Raji (cell line): Measurements from ENCODE around the gene APCDD1L.

Experiments
- POLR2A ChIP-seq: IDR thresholded peaks from 2 replicates; pipeline ENCODE4 v1.6.1; 2011; ENCODE audit warnings: low read depth, low read length, control low read depth; ENCODE audit not compliant: insufficient read depth

The APCDD1L gene

DNA sequence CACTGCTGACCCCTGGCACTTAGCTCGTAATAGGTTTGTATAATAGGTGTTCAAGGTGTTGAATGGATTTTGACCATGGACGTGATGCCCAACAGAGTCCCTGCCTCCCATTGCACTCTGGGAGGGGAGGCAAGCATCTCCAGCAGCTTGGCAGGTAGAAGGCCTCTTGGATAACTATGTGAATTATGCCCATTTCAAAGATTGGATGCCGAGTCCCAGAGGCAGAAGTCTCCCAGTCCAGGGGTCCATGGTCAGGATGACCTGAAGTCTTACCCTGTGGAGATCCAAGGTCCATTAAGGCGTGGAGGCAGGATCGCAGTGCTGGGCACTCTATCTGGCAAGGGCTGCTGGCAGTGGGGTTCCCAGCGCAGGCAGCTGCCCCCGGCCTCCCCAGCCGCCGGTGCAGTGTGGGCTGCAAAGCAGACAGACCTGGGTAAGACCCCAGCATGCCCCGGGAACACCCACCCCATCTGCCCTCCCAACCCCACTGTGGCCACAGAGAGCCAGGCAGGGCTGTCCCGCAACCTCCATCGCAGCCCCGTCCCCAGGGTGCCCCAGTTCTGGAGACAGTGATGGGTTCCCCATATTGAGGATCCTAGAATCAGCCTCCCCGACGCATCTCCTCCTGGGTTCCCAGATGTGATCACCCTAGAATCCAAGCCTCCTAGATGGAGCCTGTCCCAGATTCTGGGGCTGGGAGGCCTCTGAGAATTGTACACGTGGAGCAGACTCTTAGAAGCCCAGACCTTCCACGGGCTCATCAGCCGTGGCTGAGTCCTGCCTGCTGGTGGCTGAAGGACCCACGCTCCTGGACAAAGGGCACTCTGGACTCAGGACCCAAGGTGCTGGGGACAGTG is 44.6 kb downstream of the APCDD1L start:
- no peak for TF ChIP-seq POLR2A

DNA sequence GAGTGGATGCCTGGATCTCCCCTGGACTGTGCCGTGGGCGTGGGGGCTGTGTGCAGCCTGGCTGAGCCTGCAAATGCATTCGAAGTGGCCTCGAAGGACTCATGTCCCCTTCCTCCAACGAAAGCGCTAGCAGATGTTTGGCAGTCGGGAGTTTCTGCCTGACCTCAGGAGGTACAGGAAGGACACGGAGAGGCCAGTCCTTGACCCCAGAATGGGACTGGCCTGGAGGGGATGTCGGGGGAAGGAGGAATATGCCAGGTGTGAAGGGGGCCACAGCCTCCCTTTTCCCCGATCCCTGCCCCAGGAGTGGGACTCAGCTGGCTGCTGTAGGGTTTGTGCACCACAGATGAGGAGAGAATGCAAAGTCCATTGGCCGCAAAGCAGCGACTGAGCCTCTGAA is 45.6 kb downstream of the APCDD1L start:
- TF ChIP-seq POLR2A, result no peak

DNA sequence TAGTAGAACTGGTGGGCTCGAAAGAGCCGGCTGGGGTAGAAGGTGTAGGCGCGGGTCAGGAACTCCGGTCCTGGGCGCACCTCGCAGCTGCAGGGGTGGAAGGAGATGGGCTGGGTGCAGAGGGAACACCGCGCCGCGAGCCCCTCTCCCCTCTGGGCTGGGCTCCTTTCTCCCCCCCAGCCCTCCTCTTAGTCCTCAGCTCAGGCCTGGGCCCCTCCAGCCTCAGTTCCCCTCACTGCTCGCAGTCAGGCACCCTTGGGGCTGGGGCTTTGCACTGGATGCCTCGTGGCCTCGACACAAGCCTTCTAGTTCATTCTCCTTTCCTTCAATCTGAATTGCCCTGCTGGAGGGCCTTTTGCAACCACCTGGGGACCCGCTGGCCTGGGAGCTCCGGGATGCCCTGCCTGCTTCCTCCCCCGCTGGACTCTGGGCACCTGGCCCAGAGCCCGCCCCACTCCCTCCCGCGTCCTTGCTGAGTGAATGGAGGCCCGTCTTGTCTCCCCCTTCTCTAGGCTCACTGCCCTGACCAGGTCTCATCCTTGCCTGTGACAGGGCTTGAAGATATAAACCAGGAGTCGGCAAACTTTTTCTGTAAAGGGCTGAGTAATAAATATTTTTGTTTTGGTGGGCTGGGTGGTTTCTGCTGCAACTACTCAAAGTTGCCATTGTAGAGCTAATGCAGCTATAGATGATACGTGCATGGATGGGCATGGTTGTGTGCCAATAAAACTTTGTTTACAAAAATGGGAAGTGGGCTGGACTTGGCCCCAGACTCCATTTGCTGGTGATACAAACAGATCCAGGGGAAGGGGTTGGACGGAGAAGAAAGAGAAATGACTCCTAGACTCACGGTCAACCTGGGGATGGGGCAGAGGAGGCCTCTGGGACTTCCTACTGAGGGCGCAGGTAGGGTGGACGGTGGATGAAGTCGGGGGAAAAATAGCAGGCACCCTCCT is 47.3 kb downstream of the APCDD1L start:
- TF ChIP-seq POLR2A, result no peak

DNA sequence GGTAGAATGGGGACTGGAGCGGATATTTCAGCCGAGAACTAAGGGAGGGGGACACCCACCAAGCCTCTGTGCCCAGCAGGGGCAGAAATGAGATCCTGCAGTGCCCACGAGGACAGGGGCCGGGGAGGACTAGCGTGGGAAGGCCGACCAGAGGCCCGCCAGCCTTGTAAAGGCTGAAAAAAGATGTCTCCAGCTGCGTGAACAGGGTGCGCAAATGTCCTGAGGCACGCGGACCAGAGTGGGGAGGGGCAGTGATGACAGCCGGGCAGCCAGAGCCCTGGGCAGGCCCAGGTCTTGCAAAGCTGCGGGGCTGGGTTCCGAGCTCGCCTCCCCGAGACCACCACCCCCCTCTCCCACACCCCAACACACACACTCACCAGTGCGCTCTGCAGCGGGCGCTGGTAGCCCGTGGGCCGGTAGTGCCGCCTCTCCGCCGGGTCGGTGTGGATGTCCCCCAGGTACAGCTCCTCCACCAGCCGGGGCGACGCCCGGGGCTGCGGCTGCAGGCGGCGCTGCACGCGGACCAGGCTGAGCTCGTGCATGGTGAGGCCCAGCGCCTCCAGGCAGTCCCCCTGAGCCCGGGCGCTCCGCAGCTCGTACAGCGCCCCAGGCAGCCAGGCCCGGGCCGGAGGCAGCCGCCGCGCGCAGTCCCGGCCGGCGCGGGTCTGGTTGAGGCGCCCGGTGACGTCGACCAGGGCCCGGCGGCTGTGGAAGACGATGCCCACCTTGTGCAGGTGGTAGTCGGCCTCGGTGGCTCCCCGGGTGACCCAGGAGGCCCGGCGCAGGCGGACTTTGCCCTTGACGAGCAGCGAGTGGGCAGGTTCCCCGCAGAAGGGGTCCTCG is 48.2 kb downstream of the APCDD1L start:
- no peak for TF ChIP-seq POLR2A

DNA sequence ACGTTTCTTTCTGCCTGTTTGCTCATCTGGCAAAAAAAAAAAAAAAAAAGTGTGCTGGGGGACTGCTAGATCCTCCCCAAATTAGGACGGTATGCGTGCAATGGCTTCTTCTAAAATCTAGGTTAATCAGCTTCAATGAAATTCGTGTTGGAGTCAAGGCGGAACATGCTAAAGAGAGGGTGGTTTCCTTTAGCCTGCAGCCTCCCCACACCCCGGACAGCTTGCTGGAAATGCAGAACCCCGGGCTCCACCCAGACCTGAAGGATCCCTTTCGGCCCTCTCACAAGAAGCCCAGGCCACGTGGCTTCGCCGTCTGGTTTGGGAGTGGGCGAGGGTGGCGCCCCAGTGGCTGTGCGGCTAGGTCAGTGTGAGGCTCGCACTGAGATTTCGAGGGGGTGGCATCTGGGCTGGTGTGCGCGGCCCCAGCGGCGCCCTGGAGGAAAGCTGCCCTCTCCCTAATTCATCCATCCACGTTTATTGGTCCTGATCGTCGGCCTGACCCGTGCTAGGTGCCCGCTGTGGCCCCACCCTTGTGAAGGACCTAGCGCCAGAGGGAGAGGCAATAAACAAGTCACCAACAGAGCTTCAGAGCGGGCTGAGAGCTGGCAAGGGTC is 49.0 kb downstream of the APCDD1L start:
- TF ChIP-seq POLR2A, result no peak

DNA sequence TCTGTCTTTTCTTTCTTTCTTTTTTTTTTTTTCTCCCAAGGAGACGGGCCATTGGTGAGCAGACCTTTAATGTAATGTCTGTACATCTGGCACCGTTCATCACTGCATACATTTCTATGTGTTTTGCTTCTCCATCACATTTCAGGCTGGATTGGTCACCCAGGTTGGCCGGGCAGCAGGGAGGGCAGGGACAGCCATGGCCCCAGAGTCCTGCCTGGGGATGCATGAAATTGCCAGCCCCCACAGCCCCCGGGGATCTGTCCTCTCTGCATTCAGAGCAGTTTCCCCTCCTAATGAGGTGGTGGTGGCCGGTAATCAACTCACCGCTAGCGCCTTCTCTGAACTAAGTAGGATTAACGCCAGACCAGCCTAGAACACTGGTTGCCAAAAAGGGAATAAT is 50.4 kb downstream of the APCDD1L start:
- no peak for TF ChIP-seq POLR2A

DNA sequence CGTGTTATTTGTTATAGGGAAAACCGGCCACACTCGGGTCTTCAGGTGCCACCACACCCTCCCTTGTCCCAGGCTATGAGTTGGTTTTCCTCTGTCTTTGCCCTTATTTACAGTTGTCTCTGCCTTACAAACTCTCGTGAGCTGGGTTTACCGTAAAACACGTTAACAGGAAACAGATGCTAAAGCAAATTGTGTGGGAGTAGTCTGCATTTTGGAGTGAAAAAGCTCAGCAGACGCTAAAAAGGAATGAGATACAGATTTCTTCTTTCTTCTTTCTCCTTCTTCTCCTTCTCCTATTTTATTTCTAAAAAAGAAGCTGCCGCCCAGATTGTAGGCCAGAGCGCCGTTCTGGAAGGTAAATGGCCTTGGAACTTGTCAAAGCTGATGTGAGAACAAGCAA is 51.9 kb downstream of the APCDD1L start:
- no peak for TF ChIP-seq POLR2A

DNA sequence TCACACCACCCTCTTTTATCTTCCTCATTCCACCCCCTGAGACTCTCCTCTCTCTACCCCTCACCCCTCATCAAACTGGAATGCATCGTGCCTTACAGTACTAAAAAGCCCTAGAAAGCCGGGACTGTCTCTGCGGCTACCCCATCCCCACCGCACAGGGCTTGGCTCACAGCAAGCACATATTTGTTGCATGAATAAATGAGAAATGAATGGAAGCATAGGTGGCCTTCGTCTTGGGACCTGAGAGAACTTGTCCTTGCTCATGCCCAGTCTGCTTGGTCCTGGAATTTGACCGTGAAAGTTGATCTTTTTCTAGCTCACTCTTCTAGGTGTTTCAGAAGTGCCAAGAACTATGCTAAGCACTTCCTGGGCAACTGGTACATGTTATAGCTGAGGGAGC is 53.3 kb downstream of the APCDD1L start:
- no peak for TF ChIP-seq POLR2A

DNA sequence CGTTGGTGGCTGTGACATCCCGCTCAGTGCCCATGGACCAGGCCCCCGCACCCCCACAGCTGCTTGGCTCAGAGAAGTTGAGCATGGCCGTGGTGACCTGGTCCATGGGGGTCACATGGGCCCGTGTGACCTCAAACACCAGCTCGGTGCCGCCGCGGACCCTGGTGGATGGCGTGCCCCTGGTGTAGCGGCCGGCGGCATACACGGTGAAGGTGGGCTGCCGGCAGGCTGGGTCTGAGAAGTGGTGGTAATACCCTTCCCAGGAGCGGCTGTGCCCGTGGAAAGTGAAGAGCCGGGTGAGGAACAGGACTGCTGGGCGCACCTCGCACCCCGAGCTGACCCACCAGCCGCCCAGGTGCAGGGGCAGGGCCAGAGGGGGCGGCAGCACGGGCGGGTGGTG is 54.1 kb downstream of the APCDD1L start:
- TF ChIP-seq POLR2A, result no peak

DNA sequence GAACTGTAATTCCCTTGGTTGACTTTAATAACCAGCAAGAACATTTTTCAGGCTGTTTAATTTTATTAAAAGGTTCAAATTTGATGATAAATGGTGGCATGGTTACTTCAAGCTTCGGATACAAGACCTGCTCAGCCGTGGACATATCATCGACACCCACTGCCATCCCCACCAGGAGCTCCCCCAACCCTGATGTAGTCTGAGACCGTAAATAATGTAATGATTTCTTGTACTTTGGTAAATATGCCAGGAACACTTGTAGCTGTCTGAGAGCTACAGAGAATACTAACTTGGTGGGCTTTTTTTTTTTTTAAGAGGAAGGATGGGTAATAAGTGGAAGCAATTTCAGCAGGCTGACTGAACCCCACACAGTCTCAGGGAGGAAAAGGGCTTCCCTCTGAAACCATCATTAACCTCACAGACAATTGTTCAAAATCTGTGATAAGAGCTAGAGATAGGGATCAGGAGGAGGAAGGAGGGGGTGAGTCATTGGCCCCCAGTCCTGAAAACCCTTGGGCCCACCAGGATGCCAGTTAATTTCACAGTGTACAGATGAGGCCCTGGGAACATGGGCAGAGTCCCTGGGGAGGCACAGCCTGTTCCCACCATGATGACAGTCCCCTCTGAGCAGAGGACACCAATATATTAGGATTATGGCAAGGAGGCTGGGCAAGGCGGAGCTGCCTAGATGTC is 56.0 kb downstream of the APCDD1L start:
- TF ChIP-seq POLR2A, result no peak

DNA sequence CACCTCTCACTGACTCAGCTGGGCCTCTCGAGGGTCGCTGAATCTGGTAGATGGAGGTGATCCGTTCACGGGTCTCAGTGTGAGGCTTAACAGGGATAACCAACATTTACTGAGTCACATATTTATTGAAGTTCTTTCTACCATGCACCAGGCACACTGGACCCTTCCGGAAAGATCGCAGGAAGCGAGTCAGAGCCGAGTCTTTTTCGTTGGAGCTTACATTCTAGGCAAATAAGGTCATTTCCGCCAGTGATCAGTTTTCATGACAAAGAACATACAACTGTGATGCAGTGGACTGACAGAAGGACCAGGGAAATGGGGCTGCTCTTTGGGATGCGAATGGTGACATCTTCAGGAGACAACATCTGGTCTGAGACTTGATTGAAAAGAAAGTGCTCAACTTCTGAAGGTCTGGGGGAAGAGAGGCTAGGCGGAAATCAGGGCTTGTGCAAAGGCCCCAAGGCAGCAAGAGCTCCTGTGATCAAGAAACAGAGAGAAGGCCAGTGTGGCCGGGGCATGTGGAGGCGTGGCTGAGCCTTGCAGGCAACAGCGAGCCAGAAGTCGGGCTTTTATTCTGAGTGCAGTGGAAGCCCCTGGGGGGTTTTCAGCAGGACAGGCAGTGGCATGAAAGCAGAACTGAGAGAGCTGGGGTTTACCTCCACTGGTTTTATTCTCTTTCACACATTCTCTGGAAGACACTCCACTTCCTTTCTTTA is 56.7 kb downstream of the APCDD1L start:
- TF ChIP-seq POLR2A, result no peak

DNA sequence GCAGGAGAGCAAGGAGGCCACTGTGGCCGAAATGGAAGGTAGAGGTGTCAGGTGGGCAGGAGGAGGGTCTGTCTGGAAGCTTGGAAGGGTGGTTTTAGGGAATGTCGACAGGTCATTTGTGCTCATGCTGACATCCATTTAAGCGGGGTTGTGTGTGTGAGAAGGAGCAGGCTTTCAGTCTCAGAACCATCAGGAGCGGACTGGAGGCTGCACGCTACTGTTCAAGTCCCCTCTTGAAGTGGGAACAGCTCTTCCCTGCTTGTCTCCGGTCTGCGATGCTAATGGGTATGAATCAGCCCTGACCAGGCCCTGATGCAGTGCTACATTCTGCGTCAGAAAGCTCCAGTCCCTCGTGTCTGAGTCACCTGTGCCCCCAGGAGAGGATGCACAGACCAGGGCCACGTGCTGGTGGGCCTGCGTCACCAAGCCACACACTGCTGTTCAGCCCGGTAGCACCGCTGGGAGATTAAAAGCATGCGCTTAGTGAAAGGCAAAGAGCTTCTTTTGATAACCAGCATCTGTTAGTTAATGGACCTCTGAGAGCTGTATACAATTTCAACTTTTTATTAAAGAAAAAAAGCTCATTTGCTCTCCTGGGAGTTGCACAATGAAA is 58.0 kb downstream of the APCDD1L start:
- TF ChIP-seq POLR2A, result no peak

DNA sequence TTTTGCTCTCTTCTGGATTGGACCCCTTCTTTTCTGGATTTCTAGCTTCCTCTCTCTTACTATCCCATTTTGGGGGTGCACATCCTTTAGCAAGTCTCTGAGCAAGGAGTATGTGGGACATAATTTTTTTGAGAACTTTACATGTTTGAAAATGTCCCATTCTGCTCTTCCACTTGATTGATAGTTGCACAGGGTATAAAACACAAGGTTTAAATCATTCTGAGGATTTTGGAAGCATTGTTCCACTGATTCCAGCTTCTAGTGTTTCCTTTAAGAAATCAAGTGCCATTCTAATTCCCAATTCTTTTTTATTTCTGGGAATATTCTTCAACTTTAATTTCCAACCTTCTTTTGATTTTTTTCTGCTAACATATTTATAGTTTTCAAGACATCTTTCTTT is 60.7 kb downstream of the APCDD1L start:
- TF ChIP-seq POLR2A, result no peak

DNA sequence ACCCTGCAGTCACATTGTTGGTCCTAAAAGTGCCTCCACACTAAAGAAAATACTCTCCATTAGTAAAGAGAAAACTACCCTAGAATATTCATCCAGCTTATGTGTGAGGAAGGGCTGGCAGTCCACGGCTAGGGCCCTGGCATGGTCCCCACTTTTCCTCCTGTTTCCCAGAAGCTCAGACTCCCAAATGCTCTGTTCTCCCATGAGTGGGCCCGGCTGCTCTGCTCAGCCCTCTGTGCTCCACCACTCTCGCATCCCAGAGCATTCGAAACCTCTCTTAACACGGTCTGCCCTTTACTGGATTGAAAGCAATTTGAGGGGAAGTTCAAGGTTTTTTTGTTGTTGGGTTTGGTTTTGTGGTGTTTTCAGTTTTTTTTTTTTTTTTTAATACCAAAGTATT is 61.8 kb downstream of the APCDD1L start:
- no peak for TF ChIP-seq POLR2A
